HG02678 (cell line): ENCODE data around the gene RHPN2.
"Not testable (repeated sequence)": the region's sequence is repeated elsewhere in the genome, so short reads cannot be mapped to it uniquely, and the experiment has no call there.

Experiments
- ATAC-seq: cut with Tn5 transposase; IDR thresholded peaks from one replicate; pipeline ENCODE4 v1.9.1; 2021; ENCODE audit warnings: mild to moderate bottlenecking, moderate library complexity; ENCODE audit not compliant: unreplicated experiment

RHPN2 gene

GRCh38 chr19:33066543-33066942, 1.9 kb upstream of the RHPN2 start:
- no peak for ATAC-seq

GRCh38 chr19:33064458-33064791, 263 bp downstream of the RHPN2 start:
- peak; percentile 51 for ATAC-seq

- no peak for ATAC-seq
Observed at GRCh38 chr19:33063753-33064457, 783 bp downstream of the RHPN2 start.

- no peak for ATAC-seq
Observed at GRCh38 chr19:33063356-33063752, 1.3 kb downstream of the RHPN2 start.

- no peak for ATAC-seq
Observed at GRCh38 chr19:33062902-33063301, 1.8 kb downstream of the RHPN2 start.

- no peak for ATAC-seq
Observed at GRCh38 chr19:33060586-33060985, 4.1 kb downstream of the RHPN2 start.

- ATAC-seq = no peak
Observed at GRCh38 chr19:33055718-33056117, 9.0 kb downstream of the RHPN2 start.

- no peak for ATAC-seq
Observed at GRCh38 chr19:33054623-33055022, 10.1 kb downstream of the RHPN2 start.

- no peak for ATAC-seq
Observed at GRCh38 chr19:33052352-33052972, 12.2 kb downstream of the RHPN2 start.

- no peak for ATAC-seq
Observed at GRCh38 chr19:33050110-33050509, 14.6 kb downstream of the RHPN2 start.

- no peak for ATAC-seq
Observed at GRCh38 chr19:33048806-33049676, 15.6 kb downstream of the RHPN2 start.

- no peak for ATAC-seq
Observed at GRCh38 chr19:33047422-33047821, 17.3 kb downstream of the RHPN2 start.

- not testable (repeated sequence) for ATAC-seq
Observed at GRCh38 chr19:33041828-33042160, 22.9 kb downstream of the RHPN2 start.

- ATAC-seq = no peak
Observed at GRCh38 chr19:33040994-33041827, 23.5 kb downstream of the RHPN2 start.

- no peak for ATAC-seq
Observed at GRCh38 chr19:33039815-33040214, 24.9 kb downstream of the RHPN2 start.

- no peak for ATAC-seq
Observed at GRCh38 chr19:33039108-33039599, 25.5 kb downstream of the RHPN2 start.

GRCh38 chr19:33037168-33038025, 27.3 kb downstream of the RHPN2 start:
- ATAC-seq = not testable (repeated sequence)

- not testable (repeated sequence) for ATAC-seq
Observed at GRCh38 chr19:33036370-33037167, 28.1 kb downstream of the RHPN2 start.

GRCh38 chr19:33035461-33035860, 29.2 kb downstream of the RHPN2 start:
- ATAC-seq = no peak
